Activated B cell treated with CpG ODN at 0.5 μM for 24 hours (primary cell): Measurements from ENCODE around the gene CCL15. TPM values are rescaled to one million over a fixed set of nuclear protein-coding genes. Genes with fewer than 3 reads are reported as not detected.
A peak's percentile ranks its signal among the peaks of the same experiment; 100 is the strongest.

Experiments
- ATAC-seq: fragments of 200-7000 bp; cut with Tn5 transposase; one replicate; pipeline ENCODE4 v1.10.0; 2021; ENCODE audit warnings: low read depth, mild to moderate bottlenecking, moderate library complexity
- CTCF ChIA-PET: fragments of 350-600 bp; sonication (Branson Sonifier 250); formaldehyde crosslinking; loops from one replicate; lab custom pipeline; 2021; ENCODE audit warnings: antibody characterized with exemption; lab: Charles Lee
- POLR2A ChIA-PET: fragments of 350-600 bp; sonication (Branson Sonifier 250); formaldehyde crosslinking; loops from one replicate; lab custom pipeline; 2021; ENCODE audit warnings: antibody characterized with exemption; lab: Charles Lee
- DNase-seq: peaks from one replicate; pipeline ENCODE4 v3.0.0; 2022
- H3K27ac Mint-ChIP-seq: one replicate; pipeline ENCODE4 v1.8.0; 2020; ENCODE audit warnings: mixed read lengths
- H3K27me3 Mint-ChIP-seq: one replicate; pipeline ENCODE4 v1.8.0; 2021; ENCODE audit warnings: mixed read lengths
- H3K36me3 Mint-ChIP-seq: one replicate; pipeline ENCODE4 v1.8.0; 2021; ENCODE audit warnings: low read depth, mixed read lengths
- H3K4me1 Mint-ChIP-seq: one replicate; pipeline ENCODE4 v1.8.0; 2021; ENCODE audit warnings: mixed read lengths
- H3K4me3 Mint-ChIP-seq: one replicate; pipeline ENCODE4 v1.8.0; 2020; ENCODE audit warnings: mild to moderate bottlenecking, mixed read lengths
- H3K9me3 Mint-ChIP-seq: one replicate; pipeline ENCODE4 v1.8.0; 2020; ENCODE audit warnings: mixed read lengths
- intact Hi-C: fragments of 100-400 bp; cut with micrococcal nuclease; formaldehyde crosslinking; loops from one replicate; pipeline ENCODE4 v1.15.1; 2024
- total RNA-seq: library from RNA; stranded (reverse); gene quantifications from 2 replicates; pipeline ENCODE4 v1.2.3, GENCODE V29; 2022
- TF ChIP-seq, protein P1 (sequence below): fragments of 200-600 bp; IDR thresholded peaks from one replicate; pipeline ENCODE4 v1.8.0; 2022; ENCODE audit warnings: antibody characterized with exemption, mild to moderate bottlenecking

Gene CCL15
- total RNA-seq, 1 donor from 2014 or later = not detected

DNA sequence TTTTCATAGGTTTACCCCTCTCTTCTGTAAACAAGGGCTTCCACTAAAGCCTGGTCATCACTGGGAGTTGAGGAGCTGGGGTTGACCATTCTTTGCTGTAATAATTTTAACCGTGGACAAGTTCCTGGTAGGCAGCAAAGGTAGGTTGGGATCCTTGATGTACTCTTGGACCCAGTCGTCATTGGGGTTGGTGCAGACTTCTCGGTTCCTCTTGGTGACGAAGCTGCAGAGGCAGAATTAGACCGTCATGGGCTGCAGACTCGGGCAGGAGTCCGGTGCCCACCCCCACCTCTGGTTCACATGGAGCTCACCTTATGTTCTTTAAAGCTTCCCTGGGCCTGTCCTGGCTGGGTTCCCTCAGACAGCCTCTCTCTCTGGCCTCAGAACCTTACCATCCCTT is 23.8 kb downstream of the CCL15 start:
- TF ChIP-seq, protein P1, sequence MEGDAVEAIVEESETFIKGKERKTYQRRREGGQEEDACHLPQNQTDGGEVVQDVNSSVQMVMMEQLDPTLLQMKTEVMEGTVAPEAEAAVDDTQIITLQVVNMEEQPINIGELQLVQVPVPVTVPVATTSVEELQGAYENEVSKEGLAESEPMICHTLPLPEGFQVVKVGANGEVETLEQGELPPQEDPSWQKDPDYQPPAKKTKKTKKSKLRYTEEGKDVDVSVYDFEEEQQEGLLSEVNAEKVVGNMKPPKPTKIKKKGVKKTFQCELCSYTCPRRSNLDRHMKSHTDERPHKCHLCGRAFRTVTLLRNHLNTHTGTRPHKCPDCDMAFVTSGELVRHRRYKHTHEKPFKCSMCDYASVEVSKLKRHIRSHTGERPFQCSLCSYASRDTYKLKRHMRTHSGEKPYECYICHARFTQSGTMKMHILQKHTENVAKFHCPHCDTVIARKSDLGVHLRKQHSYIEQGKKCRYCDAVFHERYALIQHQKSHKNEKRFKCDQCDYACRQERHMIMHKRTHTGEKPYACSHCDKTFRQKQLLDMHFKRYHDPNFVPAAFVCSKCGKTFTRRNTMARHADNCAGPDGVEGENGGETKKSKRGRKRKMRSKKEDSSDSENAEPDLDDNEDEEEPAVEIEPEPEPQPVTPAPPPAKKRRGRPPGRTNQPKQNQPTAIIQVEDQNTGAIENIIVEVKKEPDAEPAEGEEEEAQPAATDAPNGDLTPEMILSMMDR = no peak
- peaks cover 21% of the 10 kb centered on the region for H3K4me1 Mint-ChIP-seq
- ChIA-PET CTCF (interaction anchor here (1.7 to 19.6 kb wide), 3 partner anchors 8 to 170 kb away, joined by 7 to 481 read pairs (median 10); no protein-coding TSS in a partner anchor), POLR2A (no interaction called here)
- no peak overlapping the region for H3K27ac Mint-ChIP-seq
- H3K9me3 Mint-ChIP-seq = no peaks in the 10 kb centered on the region
- no peak for DNase-seq
- peaks cover 10% of the 10 kb centered on the region for H3K27me3 Mint-ChIP-seq
- intact Hi-C loops = loop anchor here (1.0 kb wide), 1 partner anchor 113 kb away; the partner anchor contains the start of gene CCL3
- no peaks in the 10 kb centered on the region for H3K36me3 Mint-ChIP-seq
- no peak overlapping the region for H3K4me3 Mint-ChIP-seq
- peak; percentile 69 for ATAC-seq

DNA sequence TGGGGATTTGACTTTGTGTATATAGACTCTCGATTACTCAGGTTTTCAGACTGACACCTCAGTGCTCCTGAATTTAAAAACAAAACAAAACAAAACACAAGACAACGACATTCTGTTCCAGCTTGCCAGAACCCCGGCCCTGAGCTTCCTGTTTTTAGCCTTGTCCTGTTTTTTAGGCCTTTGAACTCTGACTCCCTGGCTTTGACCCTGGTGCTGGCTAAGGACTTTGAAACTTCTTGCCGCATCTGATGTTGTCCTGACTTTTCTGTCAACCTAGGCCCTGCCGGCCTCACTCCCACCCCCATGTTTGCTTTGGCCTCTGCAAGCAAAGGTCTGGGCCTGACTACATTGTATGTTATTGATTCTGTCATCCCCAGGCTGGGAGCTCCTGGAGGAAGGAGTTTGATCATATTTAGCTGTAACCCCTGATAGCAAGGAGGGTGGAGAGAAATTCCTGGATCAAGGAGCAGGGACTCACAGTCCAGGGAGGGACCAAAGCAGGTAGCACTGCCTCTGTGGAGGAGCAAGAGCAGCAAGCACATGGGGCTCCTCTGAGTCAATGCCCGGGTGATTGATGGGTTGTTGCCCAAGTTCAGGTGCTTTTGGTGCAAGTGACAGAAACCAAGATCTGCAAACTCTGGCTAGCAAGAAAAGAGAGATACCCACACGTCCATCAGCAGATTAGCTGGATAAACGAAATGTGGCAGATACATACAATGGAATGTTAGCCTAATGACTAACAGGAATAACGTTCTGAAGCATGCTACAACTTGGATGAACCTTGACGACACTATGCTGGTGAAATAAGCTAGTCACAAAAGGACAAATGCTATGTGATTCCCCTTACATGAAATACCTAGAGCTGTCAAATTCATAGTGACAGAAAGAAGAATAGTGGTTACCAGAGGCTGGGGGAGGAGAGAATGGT is 27.8 kb downstream of the CCL15 start:
- ATAC-seq = no peak
- Mint-ChIP-seq H3K36me3 (no peaks in the 10 kb centered on the region), H3K27ac (no peak overlapping the region), H3K4me1 (peaks cover 20% of the 10 kb centered on the region), H3K4me3 (no peak overlapping the region), H3K27me3 (peaks cover 5% of the 10 kb centered on the region), H3K9me3 (no peaks in the 10 kb centered on the region)
- no peak for DNase-seq
- intact Hi-C loops = no loop called here
- ChIA-PET CTCF (interaction anchor here (2.0 to 19.6 kb wide), 3 partner anchors 9 to 510 kb away, joined by 8 to 481 read pairs (median 96); partner anchors contain the start of gene ZNHIT3), POLR2A (no interaction called here)
- TF ChIP-seq, protein P1 = no peak

DNA sequence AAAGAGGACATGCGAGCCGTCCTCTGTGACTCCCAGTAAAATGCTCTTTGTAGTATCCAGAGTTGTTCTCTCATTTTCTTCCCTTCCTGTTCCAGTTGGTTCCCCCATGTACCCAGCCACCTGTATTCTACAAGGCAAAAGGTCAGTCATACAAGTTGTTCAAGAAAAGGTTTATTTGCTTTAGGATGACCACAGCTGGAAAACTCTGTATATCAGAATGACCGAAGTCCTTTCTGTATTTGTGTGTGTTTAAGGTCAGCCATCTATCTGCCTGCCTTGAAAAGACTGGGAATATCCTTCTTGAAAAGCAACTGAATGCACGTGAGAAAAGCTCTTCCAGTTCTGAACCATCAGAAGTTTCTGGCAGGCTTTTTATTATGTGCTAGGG is 28.4 kb downstream of the CCL15 start:
- H3K27ac Mint-ChIP-seq = no peak overlapping the region
- POLR2A ChIA-PET = no interaction called here
- intact Hi-C loops = no loop called here
- H3K4me1 Mint-ChIP-seq = peaks cover 19% of the 10 kb centered on the region
- CTCF ChIA-PET = interaction anchor here (1.0 to 19.6 kb wide), 4 partner anchors 10 to 510 kb away, joined by 3 to 481 read pairs (median 52); partner anchors contain the start of genes CCL14 and ZNHIT3
- peaks cover 5% of the 10 kb centered on the region for H3K27me3 Mint-ChIP-seq
- TF ChIP-seq, protein P1 = no peak
- H3K36me3 Mint-ChIP-seq = no peaks in the 10 kb centered on the region
- no peak overlapping the region for H3K4me3 Mint-ChIP-seq
- H3K9me3 Mint-ChIP-seq = no peaks in the 10 kb centered on the region
- ATAC-seq (no peak), DNase-seq (no peak)

DNA sequence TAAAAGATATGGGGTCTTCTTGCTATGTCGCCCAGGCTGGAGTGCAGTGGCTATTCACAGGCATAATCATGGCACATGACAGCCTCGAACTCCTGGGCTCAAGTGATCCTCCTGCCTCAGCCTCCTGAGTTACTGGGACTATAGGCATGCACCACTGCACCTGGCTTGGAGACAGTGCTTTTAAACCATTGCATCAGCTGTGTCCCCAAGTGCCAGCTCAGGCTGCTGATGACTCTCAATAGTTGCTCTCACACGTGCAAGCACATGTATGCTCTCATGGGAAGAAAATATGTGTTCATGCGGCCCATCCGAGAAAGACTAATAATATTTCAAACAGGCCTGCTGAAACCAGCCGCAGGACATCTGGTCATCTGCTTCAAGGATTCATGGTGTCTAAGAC is 28.8 kb downstream of the CCL15 start:
- ATAC-seq (no peak), DNase-seq (no peak)
- no peak overlapping the region for H3K4me3 Mint-ChIP-seq
- H3K36me3 Mint-ChIP-seq = no peaks in the 10 kb centered on the region
- intact Hi-C loops = no loop called here
- TF ChIP-seq, protein P1 = no peak
- peaks cover 15% of the 10 kb centered on the region for H3K4me1 Mint-ChIP-seq
- CTCF ChIA-PET = interaction anchor here (1.0 to 19.6 kb wide), 4 partner anchors 10 to 511 kb away, joined by 3 to 481 read pairs (median 52); partner anchors contain the start of genes CCL14 and ZNHIT3
- no peak overlapping the region for H3K27ac Mint-ChIP-seq
- H3K27me3 Mint-ChIP-seq = peaks cover 5% of the 10 kb centered on the region
- POLR2A ChIA-PET = no interaction called here
- no peaks in the 10 kb centered on the region for H3K9me3 Mint-ChIP-seq

DNA sequence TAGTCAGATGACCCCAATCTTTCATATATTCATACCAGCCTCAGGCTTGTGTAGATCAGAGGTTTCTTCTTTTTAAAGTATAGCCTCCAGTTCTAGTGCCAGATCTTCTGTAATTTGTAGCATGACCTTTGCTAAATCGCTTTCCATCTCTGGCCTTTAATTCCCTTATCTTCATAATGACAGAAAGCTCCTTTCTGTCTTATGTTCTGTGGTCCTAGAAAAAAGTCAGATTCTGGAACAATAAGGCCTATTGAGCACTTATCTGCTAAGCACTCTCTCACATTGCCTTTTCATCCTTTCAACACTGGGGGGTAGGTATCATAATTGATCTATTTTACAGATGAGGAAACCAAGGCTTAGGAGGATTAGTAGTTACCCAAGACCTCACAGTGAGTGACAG is 29.3 kb downstream of the CCL15 start:
- no peak for ATAC-seq
- Mint-ChIP-seq H3K27ac (no peak overlapping the region), H3K4me1 (peaks cover 11% of the 10 kb centered on the region), H3K9me3 (no peaks in the 10 kb centered on the region), H3K4me3 (no peak overlapping the region), H3K27me3 (peaks cover 5% of the 10 kb centered on the region), H3K36me3 (no peaks in the 10 kb centered on the region)
- POLR2A ChIA-PET = no interaction called here
- no peak for DNase-seq
- TF ChIP-seq, protein P1 = no peak
- CTCF ChIA-PET = interaction anchor here (1.0 to 19.6 kb wide), 5 partner anchors 10 to 511 kb away, joined by 3 to 481 read pairs (median 4); partner anchors contain the start of genes CCL14 and ZNHIT3
- intact Hi-C loops = no loop called here
